ENCODE measurements around the gene SAFB.
"Not testable (repeated sequence)": the region's sequence is repeated elsewhere in the genome, so short reads cannot be mapped to it uniquely, and the experiment has no call there.

The SAFB gene

GRCh38 chr19:5700455-5701092 is 77.7 kb downstream of the SAFB start:
- in situ Hi-C loops (cut with HindIII; ENCODE audit: low sequenced_read_pairs) = no loop called here

GRCh38 chr19:5702053-5702410 is 79.1 kb downstream of the SAFB start:
- in situ Hi-C loops (cut with HindIII; ENCODE audit: low sequenced_read_pairs); H3K4me3 ChIP-seq (ENCODE audit: low read depth, low read length); DNase-seq (ENCODE audit: low read depth, low spot score): not testable (repeated sequence)

More at GRCh38 chr19:5700455-5701092, 77.7 kb downstream of the SAFB start:
- no peak overlapping the region for H3K4me3 ChIP-seq (ENCODE audit: low read depth, low read length)
- no peak for DNase-seq (ENCODE audit: low read depth, low spot score)
- TF ChIP-seq CTCF (IDR thresholded peaks at IDR 0.05; ENCODE audit: low read depth, low read length) = no peak

- in situ Hi-C loops (cut with HindIII; ENCODE audit: low sequenced_read_pairs) = no loop called here
- H3K4me3 ChIP-seq (ENCODE audit: low read depth, low read length) = no peak overlapping the region
- no peak for TF ChIP-seq CTCF (IDR thresholded peaks at IDR 0.05; ENCODE audit: low read depth, low read length)
- no peak for DNase-seq (ENCODE audit: low read depth, low spot score)
Measured at GRCh38 chr19:5703819-5704818, 81.2 kb downstream of the SAFB start.

GRCh38 chr19:5705552-5705951 is 82.7 kb downstream of the SAFB start:
- no peak for TF ChIP-seq CTCF (IDR thresholded peaks at IDR 0.05; ENCODE audit: low read depth, low read length)
- in situ Hi-C loops (cut with HindIII; ENCODE audit: low sequenced_read_pairs) = no loop called here
- no peak for DNase-seq (ENCODE audit: low read depth, low spot score)
- H3K4me3 ChIP-seq (ENCODE audit: low read depth, low read length) = no peak overlapping the region

GRCh38 chr19:5706876-5707573 is 84.1 kb downstream of the SAFB start:
- no peak for TF ChIP-seq CTCF (IDR thresholded peaks at IDR 0.05; ENCODE audit: low read depth, low read length)

GRCh38 chr19:5707576-5708575 is 85.0 kb downstream of the SAFB start:
- no peak for TF ChIP-seq CTCF (IDR thresholded peaks at IDR 0.05; ENCODE audit: low read depth, low read length)
- H3K4me3 ChIP-seq (ENCODE audit: low read depth, low read length) = no peak overlapping the region
- in situ Hi-C loops (cut with HindIII; ENCODE audit: low sequenced_read_pairs) = no loop called here
- no peak for DNase-seq (ENCODE audit: low read depth, low spot score)

More at GRCh38 chr19:5706876-5707573, 84.1 kb downstream of the SAFB start:
- in situ Hi-C loops (cut with HindIII; ENCODE audit: low sequenced_read_pairs) = no loop called here
- H3K4me3 ChIP-seq (ENCODE audit: low read depth, low read length) = no peak overlapping the region
- no peak for DNase-seq (ENCODE audit: low read depth, low spot score)
